Fibroblast of mammary gland (primary cell): ENCODE results near the gene SCN7A.
"Not testable (repeated sequence)": the region's sequence is repeated elsewhere in the genome, so short reads cannot be mapped to it uniquely, and the experiment has no call there.

Source experiments
- DNase-seq: peaks from one replicate; pipeline ENCODE4 v3.0.0-alpha.2; 2010; ENCODE audit warnings: low read depth
- H3K4me3 ChIP-seq: 2 replicates; pipeline ENCODE4 v1.5.1; 2011; ENCODE audit warnings: low read depth, mild to moderate bottlenecking, low read length, moderate library complexity; ENCODE audit not compliant: control insufficient read depth
- CTCF ChIP-seq: conservative IDR thresholded peaks from 2 replicates; pipeline ENCODE4 v1.5.1; 2011; ENCODE audit warnings: low read depth, low read length, inconsistent platforms; ENCODE audit not compliant: control insufficient read depth, insufficient read depth

Gene SCN7A

GRCh38 chr2:166365239-166365638 lies 128.8 kb downstream of the SCN7A start:
- no peak overlapping the region for H3K4me3 ChIP-seq
- TF ChIP-seq CTCF = no peak
- DNase-seq = no peak

GRCh38 chr2:166364476-166365161 lies 129.4 kb downstream of the SCN7A start:
- TF ChIP-seq CTCF = no peak
- no peak for DNase-seq
- H3K4me3 ChIP-seq = no peak overlapping the region

- peak; percentile 66 for TF ChIP-seq CTCF
- no peak overlapping the region for H3K4me3 ChIP-seq
- DNase-seq = peak; percentile 66
Observed at GRCh38 chr2:166361351-166362153, 132.5 kb downstream of the SCN7A start.

- no peak overlapping the region for H3K4me3 ChIP-seq
- TF ChIP-seq CTCF = no peak
- no peak for DNase-seq
Observed at GRCh38 chr2:166360906-166361305, 133.1 kb downstream of the SCN7A start.

GRCh38 chr2:166360426-166360825 lies 133.6 kb downstream of the SCN7A start:
- no peak overlapping the region for H3K4me3 ChIP-seq
- no peak for DNase-seq
- TF ChIP-seq CTCF = no peak

GRCh38 chr2:166357950-166358321 lies 136.1 kb downstream of the SCN7A start:
- not testable (repeated sequence) for DNase-seq, H3K4me3 ChIP-seq
